AG10803 (cell line): ENCODE results near the gene PAPPA.

Source experiments
- DNase-seq: peaks from one replicate; pipeline ENCODE4 v3.0.0; 2010; ENCODE audit warnings: low read depth
- H3K4me3 ChIP-seq: 2 replicates; pipeline ENCODE4 v1.5.1; 2011; ENCODE audit warnings: mild to moderate bottlenecking, low read length, control low read depth
- CTCF ChIP-seq: conservative IDR thresholded peaks from 2 replicates; pipeline ENCODE4 v1.5.1; 2011; ENCODE audit warnings: mild to moderate bottlenecking, low read length, control low read depth, inconsistent platforms

The PAPPA gene

GRCh38 chr9:116297346-116297745 lies 143.8 kb downstream of the PAPPA start:
- no peak for TF ChIP-seq CTCF
- no peak overlapping the region for H3K4me3 ChIP-seq
- no peak for DNase-seq

- no peak overlapping the region for H3K4me3 ChIP-seq
- DNase-seq, result no peak
- no peak for TF ChIP-seq CTCF
Observed at GRCh38 chr9:116298249-116298648, 144.7 kb downstream of the PAPPA start.

- H3K4me3 ChIP-seq, result no peak overlapping the region
- no peak for TF ChIP-seq CTCF
- DNase-seq, result no peak
Observed at GRCh38 chr9:116298878-116299391, 145.3 kb downstream of the PAPPA start.

- DNase-seq, result no peak
- TF ChIP-seq CTCF, result no peak
- H3K4me3 ChIP-seq, result no peak overlapping the region
Observed at GRCh38 chr9:116300360-116300870, 146.8 kb downstream of the PAPPA start.

- no peak for DNase-seq
- TF ChIP-seq CTCF, result no peak
- no peak overlapping the region for H3K4me3 ChIP-seq
Observed at GRCh38 chr9:116303270-116303669, 149.7 kb downstream of the PAPPA start.

- H3K4me3 ChIP-seq, result no peak overlapping the region
- DNase-seq, result no peak
- no peak for TF ChIP-seq CTCF
Observed at GRCh38 chr9:116303886-116304538, 150.4 kb downstream of the PAPPA start.

- TF ChIP-seq CTCF, result no peak
- DNase-seq, result no peak
- no peak overlapping the region for H3K4me3 ChIP-seq
Observed at GRCh38 chr9:116304761-116305160, 151.2 kb downstream of the PAPPA start.
